Ishikawa (cell line): ENCODE measurements around the gene NDOR1.

Experiments
- CEBPB ChIP-seq: IDR thresholded peaks from 2 replicates; pipeline ENCODE4 v1.6.1; 2012
- CREB1 ChIP-seq: IDR thresholded peaks from 2 replicates; pipeline ENCODE4 v1.6.1; 2012; ENCODE audit warnings: low read depth
- EGR1 ChIP-seq: IDR thresholded peaks from 2 replicates; pipeline ENCODE4 v1.6.1; 2012
- EP300 ChIP-seq: IDR thresholded peaks from 2 replicates; pipeline ENCODE4 v1.6.1; 2012; ENCODE audit warnings: borderline replicate concordance
- FOXM1 ChIP-seq: IDR thresholded peaks from 2 replicates; pipeline ENCODE4 v1.6.1; 2012; ENCODE audit warnings: low read depth, borderline replicate concordance
- MAX ChIP-seq: IDR thresholded peaks from 2 replicates; pipeline ENCODE4 v1.6.1; 2012
- NFIC ChIP-seq: IDR thresholded peaks from 2 replicates; pipeline ENCODE4 v1.6.1; 2012
- RAD21 ChIP-seq: IDR thresholded peaks from 2 replicates; pipeline ENCODE4 v1.6.1; 2012; ENCODE audit warnings: low read depth
- REST ChIP-seq: IDR thresholded peaks from 2 replicates; pipeline ENCODE4 v1.6.1; 2012; ENCODE audit warnings: low read depth, mild to moderate bottlenecking
- TAF1 ChIP-seq: IDR thresholded peaks from 2 replicates; pipeline ENCODE4 v1.6.1; 2012; ENCODE audit warnings: low read depth, mild to moderate bottlenecking
- TCF12 ChIP-seq: IDR thresholded peaks from 2 replicates; pipeline ENCODE4 v1.6.1; 2012; ENCODE audit warnings: low read depth
- TEAD4 ChIP-seq: IDR thresholded peaks from 2 replicates; pipeline ENCODE4 v1.6.1; 2012
- USF1 ChIP-seq: IDR thresholded peaks from 2 replicates; pipeline ENCODE4 v1.6.1; 2012
- YY1 ChIP-seq: IDR thresholded peaks from 2 replicates; pipeline ENCODE4 v1.6.1; 2012; ENCODE audit warnings: low read depth
- ZBTB7A ChIP-seq: IDR thresholded peaks from 2 replicates; pipeline ENCODE4 v1.6.1; 2012; ENCODE audit warnings: low read depth

Gene NDOR1

GRCh38 chr9:137253717-137254623, 48.5 kb downstream of the NDOR1 start:
- TF ChIP-seq YY1, result peak; percentile 5; the same call in 1 of the 2 replicates
- TF ChIP-seq REST, result no peak
- peak; percentile 43 for TF ChIP-seq MAX

- TF ChIP-seq CEBPB (no peak), EP300 (no peak), TAF1 (no peak; the same call in 1 of the 2 replicates), EGR1 (no peak; the same call in 1 of the 2 replicates), MAX (peak; percentile 60; the same call in 1 of the 2 replicates), TEAD4 (peak; percentile 16; the same call in 1 of the 2 replicates), CREB1 (no peak), FOXM1 (no peak), REST (no peak), USF1 (peak; percentile 32; the same call in 1 of the 2 replicates), NFIC (no peak), RAD21 (no peak), YY1 (no peak; the same call in 1 of the 2 replicates), ZBTB7A (peak; percentile 71; the same call in 1 of the 2 replicates), TCF12 (no peak)
Measured at GRCh38 chr9:137254624-137255447, 49.3 kb downstream of the NDOR1 start, which contains the start of gene NELFB. TSS of gene NELFB (plus strand) at chr9:137255327.

- TF ChIP-seq NFIC (no peak), TCF12 (0 out of 2 replicates have a peak, but pooled peaks have one; percentile 13), REST (no peak), TAF1 (no peak), FOXM1 (no peak), EP300 (no peak), RAD21 (no peak), MAX (0 out of 2 replicates have a peak, but pooled peaks have one; percentile 21), USF1 (no peak), ZBTB7A (no peak), YY1 (0 out of 2 replicates have a peak, but pooled peaks have one; percentile 56), TEAD4 (no peak), CEBPB (no peak), EGR1 (no peak), CREB1 (no peak)
Measured at GRCh38 chr9:137255448-137256114, 50.1 kb downstream of the NDOR1 start.
